SH-SY5Y (cell line): ENCODE measurements around the gene TMIGD1.

Source experiments
- GATA2 ChIP-seq: IDR thresholded peaks from 2 replicates; pipeline ENCODE4 v1.6.1; 2011; ENCODE audit warnings: mild to moderate bottlenecking, low read depth, low read length
- GATA3 ChIP-seq: IDR thresholded peaks from 2 replicates; pipeline ENCODE4 v1.6.1; 2011; ENCODE audit warnings: low read depth, mild to moderate bottlenecking, low read length, moderate library complexity

- TF ChIP-seq GATA3 = no peak
- TF ChIP-seq GATA2 = no peak
Measured at GRCh38 chr17:30378825-30379302, 45.0 kb upstream of the TMIGD1 start, which contains the start of gene CPD.
